Adrenal gland (tissue), 12 donors: Measurements from ENCODE around the gene ITIH3. TPM values are rescaled to one million over a fixed set of nuclear protein-coding genes. Genes with fewer than 3 reads are reported as not detected.

Source experiments
- DNase-seq, 7 donors: peaks; one replicate each; pipeline ENCODE4 v3.0.0-alpha.2; 2019 to 2020
- H3K27ac ChIP-seq, 5 donors: fragments of 200-600 bp; sonication (generic) in 4 of 5; 1 replicate in 3 of 5; 2 replicates in 2 of 5; pipeline versions ENCODE4 v1.5.1 to v1.8.0; 2016 to 2020; ENCODE audit warnings: mild to moderate bottlenecking in 1 of 5
- H3K27me3 ChIP-seq: fragments of 200-600 bp; 2 replicates; pipeline ENCODE4 v1.8.0; 2021
- H3K36me3 ChIP-seq, 2 donors: fragments of 200-600 bp; replicated peaks in 1 of 2; 1 replicate in 1 of 2; 2 replicates in 1 of 2; pipeline versions ENCODE4 v1.5.1 to v1.8.0; 2018 to 2022
- H3K4me1 ChIP-seq, 2 donors: fragments of 200-600 bp; replicated peaks in 1 of 2; 1 replicate in 1 of 2; 2 replicates in 1 of 2; pipeline versions ENCODE4 v1.5.1 to v1.8.0; 2018 to 2021
- H3K4me3 ChIP-seq, 4 donors: fragments of 200-600 bp; sonication (generic) in 3 of 4; one replicate each; pipeline ENCODE4 v1.5.1; 2016 to 2018
- H3K9me3 ChIP-seq, 3 donors: fragments of 200-600 bp; sonication (generic) in 1 of 3; replicated peaks in 1 of 3; 1 replicate in 2 of 3; 2 replicates in 1 of 3; pipeline versions ENCODE4 v1.5.1 to v1.8.0; 2016 to 2021
- POLR2A ChIP-seq, 2 donors: fragments of 450-650 bp; IDR thresholded peaks; one replicate each; pipeline ENCODE4 v1.6.1; 2017; ENCODE audit warnings: antibody characterized with exemption in 2 of 2, mild to moderate bottlenecking in 2 of 2, moderate library complexity in 1 of 2
- WGBS, 4 donors: extraction: QIAGEN DNeasy Blood & Tissue Kit in 2 of 4; methylation state at CpG; one replicate each; pipeline versions ENCODE4 v1.1.5 to v1.1.7; 2013 to 2017; 5-methylcytosine and 5-hydroxymethylcytosine counted together
- intact Hi-C, 2 donors: fragments of 100-400 bp; cut with DNase I; formaldehyde crosslinking; loops; one replicate each; pipeline versions ENCODE4 v1.14.1 to v1.15.0; 2022 to 2023
- polyA plus RNA-seq, 3 donors: library from polyadenylated mRNA; stranded (reverse); fragments of 200-250 nt in 2 of 3; fragments of 350-450 nt in 1 of 3; fragmentation: Illumina TruSeq in 1 of 3; extraction: RNeasy Lipid Tissue Mini Kit (QIAGEN cat#74804) in 1 of 3; gene quantifications; one replicate each; pipeline ENCODE4 v1.2.3, GENCODE V29; 2013 to 2014
- total RNA-seq, 9 donors: library from RNA; depleted of rRNA in 4 of 9; stranded (reverse); fragments of >200 nt in 4 of 9; fragments of 120-200 nt in 1 of 9; fragmentation: NEBNext Ultra II Directional in 1 of 9; extraction: Animal tissue kit (Norgen Biotek cat#: 25700) in 1 of 9; gene quantifications; one replicate each; pipeline versions ENCODE4 v1.1.0 to v1.2.4, GENCODE V29; 2013 to 2023
- TF ChIP-seq, protein P1 (sequence below), 6 experiments: fragments of 450-650 bp in 4 of 6; fragments of 200-600 bp in 2 of 6; sonication (generic) in 1 of 6; IDR thresholded peaks; 1 replicate in 5 of 6; 2 replicates in 1 of 6; pipeline versions ENCODE4 v1.5.1 to v1.8.0; 2016 to 2021; ENCODE audit warnings: antibody characterized with exemption in 6 of 6, mild to moderate bottlenecking in 2 of 6, moderate library complexity in 1 of 6
- donor health status: healthy with polysubstance abuse.
- donor health status: Bipolar disorder and iron deficiency.
- donor health status: DM: yes; HTN: yes; CAD: no.
- donor health status: DM: no; HTN: no; CAD: no.
- donor health status: DM: no; HTN: no; CAD: no.
- donor health status: DM: yes; HTN: yes; CAD: no.

Gene ITIH3
- total and polyA plus RNA-seq, 12 donors, result 0.18 to 31.7 (median 3.2) TPM

DNA sequence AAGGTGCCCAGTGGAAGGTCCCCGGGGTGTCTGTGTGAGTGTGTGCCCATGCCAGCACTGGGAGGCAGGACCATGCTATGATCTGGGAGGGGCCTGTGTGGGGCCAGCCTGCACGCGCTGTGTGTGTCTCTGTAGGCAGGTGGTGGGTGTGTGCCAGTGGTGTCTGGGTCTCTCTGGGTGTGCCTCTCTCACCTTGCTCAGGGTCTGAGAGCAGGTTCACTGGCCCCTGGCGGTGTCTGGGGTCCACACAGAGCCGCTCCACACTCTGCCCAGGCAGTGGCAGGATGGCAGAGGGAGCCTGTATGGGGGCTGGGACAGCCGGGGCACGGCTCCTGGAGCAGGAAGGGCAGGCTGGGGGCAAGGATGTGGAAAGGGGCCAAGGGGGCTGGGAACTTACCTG, 23.3 kb downstream of the ITIH3 start:
- no peak for TF ChIP-seq POLR2A (IDR thresholded peaks at IDR 0.05)
- TF ChIP-seq, protein P1, sequence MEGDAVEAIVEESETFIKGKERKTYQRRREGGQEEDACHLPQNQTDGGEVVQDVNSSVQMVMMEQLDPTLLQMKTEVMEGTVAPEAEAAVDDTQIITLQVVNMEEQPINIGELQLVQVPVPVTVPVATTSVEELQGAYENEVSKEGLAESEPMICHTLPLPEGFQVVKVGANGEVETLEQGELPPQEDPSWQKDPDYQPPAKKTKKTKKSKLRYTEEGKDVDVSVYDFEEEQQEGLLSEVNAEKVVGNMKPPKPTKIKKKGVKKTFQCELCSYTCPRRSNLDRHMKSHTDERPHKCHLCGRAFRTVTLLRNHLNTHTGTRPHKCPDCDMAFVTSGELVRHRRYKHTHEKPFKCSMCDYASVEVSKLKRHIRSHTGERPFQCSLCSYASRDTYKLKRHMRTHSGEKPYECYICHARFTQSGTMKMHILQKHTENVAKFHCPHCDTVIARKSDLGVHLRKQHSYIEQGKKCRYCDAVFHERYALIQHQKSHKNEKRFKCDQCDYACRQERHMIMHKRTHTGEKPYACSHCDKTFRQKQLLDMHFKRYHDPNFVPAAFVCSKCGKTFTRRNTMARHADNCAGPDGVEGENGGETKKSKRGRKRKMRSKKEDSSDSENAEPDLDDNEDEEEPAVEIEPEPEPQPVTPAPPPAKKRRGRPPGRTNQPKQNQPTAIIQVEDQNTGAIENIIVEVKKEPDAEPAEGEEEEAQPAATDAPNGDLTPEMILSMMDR (IDR thresholded peaks at IDR 0.05), result no peak
- intact Hi-C loops, result no loop called here
- Histone ChIP-seq H3K9me3 (no peaks in the 10 kb centered on the region), H3K27me3 (no peaks in the 10 kb centered on the region), H3K36me3 (peaks cover 0 to 3% of the 10 kb centered on the region in 2 donors), H3K27ac (no peak overlapping the region), H3K4me3 (no peak overlapping the region), H3K4me1 (no peaks in the 10 kb centered on the region)
- DNase-seq, result no peak
- 89 to 100% (median 96%) methylated on average over 1 to 7 of the region's 7 CpGs for WGBS, 4 donors

DNA sequence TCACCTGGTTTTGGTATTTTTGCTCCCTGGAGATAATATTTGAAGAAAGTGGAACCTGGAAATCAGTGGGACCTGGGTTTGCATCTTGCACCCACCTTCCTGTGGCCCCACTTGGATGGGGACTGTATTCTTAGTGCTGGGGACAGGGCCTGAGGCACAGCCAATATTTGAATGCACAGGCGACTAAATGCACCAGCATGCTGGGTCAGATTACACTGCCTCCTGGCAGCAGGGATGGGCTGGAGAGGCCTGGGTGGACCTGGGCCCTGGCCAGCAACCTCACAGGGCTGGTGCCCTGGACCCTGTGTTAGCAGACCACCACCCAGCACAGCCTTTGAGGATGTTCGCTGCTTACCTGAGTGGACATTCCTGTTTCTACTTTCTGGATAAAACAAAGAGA, 25.3 kb downstream of the ITIH3 start:
- TF ChIP-seq, protein P1 (IDR thresholded peaks at IDR 0.05), result no peak
- no peak for TF ChIP-seq POLR2A (IDR thresholded peaks at IDR 0.05)
- no peaks in the 10 kb centered on the region for H3K4me1 ChIP-seq
- WGBS, 4 donors, result 86 to 100% (median 94%) methylated on average over 1 to 2 of the region's 2 CpGs
- no peak overlapping the region for H3K27ac ChIP-seq
- H3K4me3 ChIP-seq, result no peak overlapping the region
- H3K9me3 ChIP-seq, result no peaks in the 10 kb centered on the region
- no peak for DNase-seq
- no peaks in the 10 kb centered on the region for H3K27me3 ChIP-seq
- peaks cover 0 to 3% of the 10 kb centered on the region in 2 donors for H3K36me3 ChIP-seq
- intact Hi-C loops, result no loop called here

DNA sequence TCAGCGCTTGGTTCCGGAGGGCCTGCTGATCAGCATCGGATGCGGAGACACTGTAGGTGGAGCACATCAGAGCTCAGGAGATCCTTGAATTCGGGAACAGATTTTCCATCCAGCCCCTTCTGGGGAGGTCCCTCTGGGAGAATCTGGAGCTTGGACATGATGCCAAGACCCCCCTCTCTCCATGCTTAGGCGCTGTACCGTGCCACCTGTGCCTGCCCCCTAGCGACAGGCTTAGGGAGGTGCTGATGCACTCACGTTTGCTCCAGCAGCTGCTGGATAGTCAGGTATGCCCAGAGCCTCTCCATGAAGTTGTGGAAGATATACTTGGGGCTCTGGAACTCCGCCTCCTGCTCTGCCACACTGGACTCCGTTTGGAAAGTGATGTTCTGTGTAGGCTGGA, 26.1 kb downstream of the ITIH3 start:
- Histone ChIP-seq H3K4me3 (no peak overlapping the region), H3K27me3 (no peaks in the 10 kb centered on the region), H3K36me3 (peaks cover 0 to 3% of the 10 kb centered on the region in 2 donors), H3K9me3 (no peaks in the 10 kb centered on the region), H3K27ac (no peak overlapping the region), H3K4me1 (no peaks in the 10 kb centered on the region)
- intact Hi-C loops, result no loop called here
- WGBS, 4 donors, result 61 to 96% (median 68%) methylated on average over 5 to 11 of the region's 11 CpGs
- TF ChIP-seq, protein P1 (IDR thresholded peaks at IDR 0.05), result peak; percentile 11 to 39 (median 31)
- no peak for TF ChIP-seq POLR2A (IDR thresholded peaks at IDR 0.05)
- no peak for DNase-seq

DNA sequence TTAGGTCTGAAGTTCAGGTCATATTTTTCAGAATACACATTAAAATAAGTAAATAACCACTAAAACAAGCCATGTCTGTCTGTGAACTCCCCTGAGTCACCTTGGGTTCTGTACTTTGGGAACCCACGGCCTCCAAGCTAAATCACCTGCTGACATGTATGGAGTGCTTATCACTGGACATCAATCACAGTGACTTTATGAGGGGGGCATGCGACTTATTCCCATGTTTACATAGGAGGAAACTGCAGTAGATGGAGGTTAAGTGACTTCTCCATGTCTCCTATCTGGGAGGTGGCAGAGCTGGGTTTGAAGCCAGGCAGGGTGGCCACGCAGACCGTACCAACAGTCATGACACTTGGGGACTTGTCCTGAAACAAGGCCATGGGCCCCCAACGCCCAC, 27.8 kb downstream of the ITIH3 start:
- Histone ChIP-seq H3K27ac (no peak overlapping the region), H3K4me1 (no peaks in the 10 kb centered on the region), H3K27me3 (no peaks in the 10 kb centered on the region), H3K36me3 (peaks cover 0 to 3% of the 10 kb centered on the region in 2 donors), H3K4me3 (no peak overlapping the region), H3K9me3 (no peaks in the 10 kb centered on the region)
- no peak for DNase-seq
- WGBS, 4 donors, result 85 to 91% (median 90%) methylated on average over 5 of the region's 5 CpGs
- intact Hi-C loops, result no loop called here
- TF ChIP-seq POLR2A (IDR thresholded peaks at IDR 0.05), result no peak
- TF ChIP-seq, protein P1 (IDR thresholded peaks at IDR 0.05), result no peak
